ENCODE data around the gene TENM4.

DNA sequence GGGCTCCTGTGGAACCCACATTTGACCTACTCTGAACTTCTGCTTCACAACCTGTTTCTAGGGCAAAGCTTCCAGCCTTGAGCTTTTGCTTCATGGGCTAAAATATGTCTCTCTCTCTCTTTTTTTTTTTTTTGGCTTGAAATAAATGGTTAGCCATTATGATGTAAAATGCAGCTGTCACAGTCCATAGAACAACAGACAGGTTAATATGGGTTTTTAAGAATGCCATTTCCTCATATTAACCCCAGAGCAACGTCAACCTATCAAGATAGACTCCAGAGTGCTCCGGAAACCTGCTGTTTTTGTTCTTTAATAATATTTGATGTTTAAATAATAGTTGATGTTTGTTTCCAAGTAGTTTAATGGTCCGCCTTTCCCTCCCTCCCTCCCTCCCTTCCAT is 285.6 kb downstream of the TENM4 start:
- TF ChIP-seq, protein P1, sequence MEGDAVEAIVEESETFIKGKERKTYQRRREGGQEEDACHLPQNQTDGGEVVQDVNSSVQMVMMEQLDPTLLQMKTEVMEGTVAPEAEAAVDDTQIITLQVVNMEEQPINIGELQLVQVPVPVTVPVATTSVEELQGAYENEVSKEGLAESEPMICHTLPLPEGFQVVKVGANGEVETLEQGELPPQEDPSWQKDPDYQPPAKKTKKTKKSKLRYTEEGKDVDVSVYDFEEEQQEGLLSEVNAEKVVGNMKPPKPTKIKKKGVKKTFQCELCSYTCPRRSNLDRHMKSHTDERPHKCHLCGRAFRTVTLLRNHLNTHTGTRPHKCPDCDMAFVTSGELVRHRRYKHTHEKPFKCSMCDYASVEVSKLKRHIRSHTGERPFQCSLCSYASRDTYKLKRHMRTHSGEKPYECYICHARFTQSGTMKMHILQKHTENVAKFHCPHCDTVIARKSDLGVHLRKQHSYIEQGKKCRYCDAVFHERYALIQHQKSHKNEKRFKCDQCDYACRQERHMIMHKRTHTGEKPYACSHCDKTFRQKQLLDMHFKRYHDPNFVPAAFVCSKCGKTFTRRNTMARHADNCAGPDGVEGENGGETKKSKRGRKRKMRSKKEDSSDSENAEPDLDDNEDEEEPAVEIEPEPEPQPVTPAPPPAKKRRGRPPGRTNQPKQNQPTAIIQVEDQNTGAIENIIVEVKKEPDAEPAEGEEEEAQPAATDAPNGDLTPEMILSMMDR (IDR thresholded peaks at IDR 0.05; ENCODE audit: control extremely low read depth in 1 of 3, insufficient read depth in 1 of 3, low read depth in 1 of 3, low read length in 3 of 3) = no peak
- TF ChIP-seq USF2 (IDR thresholded peaks at IDR 0.05; ENCODE audit: low read length) (no peak), GABPA (IDR thresholded peaks at IDR 0.05; ENCODE audit: borderline replicate concordance, insufficient read depth, low read length) (no peak), E2F6 (IDR thresholded peaks at IDR 0.05) (no peak), EZH2 (IDR thresholded peaks at IDR 0.05; ENCODE audit: low read depth, low read length, severe bottlenecking) (no peak), CHD1 (IDR thresholded peaks at IDR 0.05; ENCODE audit: low read depth, low read length) (no peak), TAF7 (optimal IDR thresholded peaks at IDR 0.05; ENCODE audit: borderline replicate concordance, low read depth, low read length) (no peak)
